NB4 (cell line): ENCODE data around the gene PRDM4.

Experiments
- MYC ChIP-seq: IDR thresholded peaks from 2 replicates; pipeline ENCODE4 v1.6.1; 2011; ENCODE audit warnings: low read depth, low read length
- POLR2A ChIP-seq: IDR thresholded peaks from 2 replicates; pipeline ENCODE4 v1.6.1; 2011; ENCODE audit warnings: mild to moderate bottlenecking; ENCODE audit not compliant: insufficient read length; ENCODE audit errors: extremely low read depth
- TF ChIP-seq, protein P1 (sequence below): IDR thresholded peaks from one replicate; pipeline ENCODE4 v1.5.1; 2012; ENCODE audit warnings: low read depth, low read length
- TF ChIP-seq, protein P2 (sequence below): IDR thresholded peaks from 2 replicates; pipeline ENCODE4 v1.6.1; 2011; ENCODE audit warnings: low read depth, low read length

GRCh38 chr12:107765316-107765715 lies 4.4 kb upstream of the PRDM4 start:
- TF ChIP-seq, protein P1, sequence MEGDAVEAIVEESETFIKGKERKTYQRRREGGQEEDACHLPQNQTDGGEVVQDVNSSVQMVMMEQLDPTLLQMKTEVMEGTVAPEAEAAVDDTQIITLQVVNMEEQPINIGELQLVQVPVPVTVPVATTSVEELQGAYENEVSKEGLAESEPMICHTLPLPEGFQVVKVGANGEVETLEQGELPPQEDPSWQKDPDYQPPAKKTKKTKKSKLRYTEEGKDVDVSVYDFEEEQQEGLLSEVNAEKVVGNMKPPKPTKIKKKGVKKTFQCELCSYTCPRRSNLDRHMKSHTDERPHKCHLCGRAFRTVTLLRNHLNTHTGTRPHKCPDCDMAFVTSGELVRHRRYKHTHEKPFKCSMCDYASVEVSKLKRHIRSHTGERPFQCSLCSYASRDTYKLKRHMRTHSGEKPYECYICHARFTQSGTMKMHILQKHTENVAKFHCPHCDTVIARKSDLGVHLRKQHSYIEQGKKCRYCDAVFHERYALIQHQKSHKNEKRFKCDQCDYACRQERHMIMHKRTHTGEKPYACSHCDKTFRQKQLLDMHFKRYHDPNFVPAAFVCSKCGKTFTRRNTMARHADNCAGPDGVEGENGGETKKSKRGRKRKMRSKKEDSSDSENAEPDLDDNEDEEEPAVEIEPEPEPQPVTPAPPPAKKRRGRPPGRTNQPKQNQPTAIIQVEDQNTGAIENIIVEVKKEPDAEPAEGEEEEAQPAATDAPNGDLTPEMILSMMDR = no peak
- TF ChIP-seq, protein P2, sequence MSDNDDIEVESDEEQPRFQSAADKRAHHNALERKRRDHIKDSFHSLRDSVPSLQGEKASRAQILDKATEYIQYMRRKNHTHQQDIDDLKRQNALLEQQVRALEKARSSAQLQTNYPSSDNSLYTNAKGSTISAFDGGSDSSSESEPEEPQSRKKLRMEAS = no peak
- TF ChIP-seq MYC (no peak), POLR2A (no peak)
